Stimulated activated CD4-positive, alpha-beta T cell treated with anti-CD3 and anti-CD28 coated beads, Interleukin-15, amount 100 ng/mL, for 1 hour (primary cell): Measurements from ENCODE around the gene RETREG1.
"Not testable (repeated sequence)": the region's sequence is repeated elsewhere in the genome, so short reads cannot be mapped to it uniquely, and the experiment has no call there.

ENCODE experiments used
- DNase-seq, 2 donors: peaks; one replicate each; pipeline ENCODE4 v3.0.0-alpha.2; 2020; ENCODE audit warnings: low read depth in 1 of 2, low spot score in 1 of 2

The RETREG1 gene, protein sequence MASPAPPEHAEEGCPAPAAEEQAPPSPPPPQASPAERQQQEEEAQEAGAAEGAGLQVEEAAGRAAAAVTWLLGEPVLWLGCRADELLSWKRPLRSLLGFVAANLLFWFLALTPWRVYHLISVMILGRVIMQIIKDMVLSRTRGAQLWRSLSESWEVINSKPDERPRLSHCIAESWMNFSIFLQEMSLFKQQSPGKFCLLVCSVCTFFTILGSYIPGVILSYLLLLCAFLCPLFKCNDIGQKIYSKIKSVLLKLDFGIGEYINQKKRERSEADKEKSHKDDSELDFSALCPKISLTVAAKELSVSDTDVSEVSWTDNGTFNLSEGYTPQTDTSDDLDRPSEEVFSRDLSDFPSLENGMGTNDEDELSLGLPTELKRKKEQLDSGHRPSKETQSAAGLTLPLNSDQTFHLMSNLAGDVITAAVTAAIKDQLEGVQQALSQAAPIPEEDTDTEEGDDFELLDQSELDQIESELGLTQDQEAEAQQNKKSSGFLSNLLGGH

GRCh38 chr5:16616536-16617273 is at the start of gene RETREG1:
Gene RETREG1, minus strand, starts transcription at chr5:16616997. Its CDS starts 26 bp downstream, at chr5:16616971.
- peak; percentile 74 to 79 for DNase-seq

GRCh38 chr5:16666130-16666882 is 49.5 kb upstream of the RETREG1 start:
- no peak for DNase-seq

DNA sequence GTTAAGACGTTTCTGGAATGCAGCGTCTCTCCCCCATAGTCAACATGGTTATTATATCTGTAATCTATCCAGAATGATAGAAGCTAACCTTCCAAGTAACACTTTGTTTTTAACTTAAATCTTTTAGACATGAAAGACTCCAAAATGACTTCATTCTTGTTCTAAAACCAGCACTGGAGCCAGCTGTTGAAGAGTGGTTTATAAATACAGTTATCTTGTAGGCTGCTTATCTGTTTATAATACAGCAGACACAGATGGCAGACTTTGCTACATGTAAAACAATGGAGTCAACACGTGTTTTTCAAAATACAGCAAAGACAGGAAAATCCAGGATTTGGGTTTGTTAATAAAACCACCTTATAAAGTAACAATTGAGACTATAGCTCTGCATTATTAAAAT is 48.8 kb upstream of the RETREG1 start:
- no peak for DNase-seq

GRCh38 chr5:16664368-16664767 is 47.6 kb upstream of the RETREG1 start:
- DNase-seq, result no peak

DNA sequence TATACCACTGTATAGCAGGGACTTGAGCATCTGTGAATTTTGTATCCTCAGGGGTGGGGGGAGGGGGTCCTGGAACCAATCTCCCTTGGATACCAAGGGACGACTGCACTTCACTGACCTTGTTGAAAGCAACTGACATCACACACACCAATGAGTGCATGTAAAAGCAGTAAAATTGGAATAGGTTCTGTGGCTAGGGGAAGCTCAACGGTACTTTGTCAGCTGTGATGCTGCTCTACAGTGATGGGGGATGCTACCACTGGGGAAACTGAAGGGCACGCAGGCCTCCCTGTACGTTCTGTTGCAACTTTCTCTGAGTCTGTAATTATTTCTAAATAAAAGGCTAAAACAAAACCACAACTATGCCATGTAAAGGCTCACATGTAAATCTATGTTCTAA is 47.0 kb upstream of the RETREG1 start:
- DNase-seq, result no peak

DNA sequence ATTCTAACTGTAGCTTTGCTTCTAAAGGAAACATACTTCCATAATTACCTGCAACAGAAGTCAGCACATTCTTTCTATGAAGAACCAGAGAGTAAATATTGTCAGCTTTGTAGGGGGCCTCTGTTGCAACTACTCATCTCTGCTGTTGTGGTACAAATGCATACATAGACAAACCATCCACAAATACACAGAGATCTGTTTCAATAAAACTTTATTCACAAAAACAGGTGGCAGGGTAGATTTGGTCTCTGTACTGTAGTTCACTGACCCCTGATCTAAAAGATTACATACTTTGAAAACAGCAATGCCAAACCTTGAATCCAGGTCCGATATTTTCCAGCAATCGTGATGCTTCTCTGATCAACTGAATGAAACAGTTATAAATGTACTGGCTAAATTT is 44.9 kb upstream of the RETREG1 start:
- DNase-seq, result no peak

- DNase-seq, result no peak
Observed at GRCh38 chr5:16660982-16661381, 44.2 kb upstream of the RETREG1 start.

GRCh38 chr5:16659536-16659935 is 42.7 kb upstream of the RETREG1 start:
- DNase-seq, result no peak

DNA sequence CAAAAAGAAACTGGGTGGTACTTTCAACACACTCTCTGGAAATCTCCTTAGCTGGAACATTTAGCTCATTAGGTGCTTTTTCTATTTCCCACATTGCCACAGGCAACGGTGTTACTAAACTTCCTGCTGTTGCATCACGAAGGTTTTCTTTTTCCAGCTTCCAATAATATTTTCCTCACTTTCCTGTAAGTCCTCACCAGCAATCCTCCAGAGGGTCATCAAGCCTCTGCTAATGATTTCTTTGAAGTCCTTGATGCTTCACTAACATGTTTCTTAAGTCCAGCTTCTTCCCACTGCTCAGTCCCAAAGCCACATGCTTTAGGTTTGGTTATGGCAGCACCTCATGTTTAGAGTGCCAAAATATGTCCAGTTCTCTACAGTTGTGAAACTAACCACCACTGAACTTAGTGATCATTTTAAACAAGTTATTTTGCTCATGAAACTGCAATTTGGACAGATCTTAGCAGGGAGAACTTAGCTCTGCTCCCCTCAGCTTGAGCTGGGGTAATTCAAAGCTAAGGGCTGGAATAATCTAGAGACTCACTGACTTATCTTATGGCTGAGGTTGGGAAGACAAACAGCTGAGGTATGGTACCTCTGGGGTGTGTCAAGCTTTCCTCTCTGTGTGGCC is 39.9 kb upstream of the RETREG1 start:
- no peak for DNase-seq

GRCh38 chr5:16654647-16655334 is 38.0 kb upstream of the RETREG1 start:
- DNase-seq, result no peak

DNA sequence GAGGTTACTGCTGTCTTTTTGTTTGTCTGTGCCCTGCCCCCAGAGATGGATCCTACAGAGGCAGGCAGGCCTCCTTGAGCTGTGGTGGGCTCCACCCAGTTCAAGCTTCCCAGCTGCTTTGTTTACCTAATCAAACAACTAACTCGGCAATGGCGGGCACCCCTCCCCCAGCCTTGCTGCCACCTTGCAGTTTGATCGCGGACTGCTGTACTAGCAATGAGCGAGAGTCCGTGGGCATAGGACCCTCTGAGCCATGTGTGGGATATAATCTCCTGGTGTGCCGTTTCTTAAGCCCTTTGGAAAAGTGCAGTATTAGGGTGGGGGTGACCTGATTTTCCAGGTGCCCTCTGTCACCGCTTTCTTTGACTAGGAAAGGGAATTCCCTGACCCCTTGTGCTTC is 31.9 kb upstream of the RETREG1 start:
- DNase-seq, result not testable (repeated sequence)

DNA sequence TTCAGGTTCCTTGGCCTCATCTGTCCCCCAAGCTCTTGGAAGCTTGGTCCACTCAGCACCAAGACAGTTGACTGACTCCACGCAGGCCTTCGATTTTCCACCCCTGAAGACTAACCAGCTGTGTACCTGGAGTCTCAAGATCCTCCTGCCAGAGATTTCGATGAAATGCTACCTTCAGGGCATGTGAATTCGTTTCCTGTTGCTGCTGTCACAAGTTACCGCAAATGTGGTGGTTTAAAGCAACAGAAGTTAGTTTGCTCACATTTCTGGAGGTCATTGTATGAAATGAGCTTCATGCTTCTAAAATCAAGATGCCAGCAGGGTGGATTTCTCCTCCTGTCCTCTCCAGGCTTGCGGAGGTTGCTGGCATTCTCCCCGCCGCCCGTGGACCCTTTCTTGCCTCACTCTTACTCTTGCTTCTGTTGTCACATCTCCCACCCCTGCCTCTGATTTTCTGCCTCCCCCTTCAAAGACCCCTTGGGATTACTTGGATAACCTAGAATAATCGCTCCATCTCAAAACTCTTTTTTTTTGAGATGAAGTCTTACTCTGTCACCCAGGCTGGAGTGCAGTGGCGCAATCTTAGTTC is 27.6 kb upstream of the RETREG1 start:
- no peak for DNase-seq

GRCh38 chr5:16642867-16643266 is 26.1 kb upstream of the RETREG1 start:
- DNase-seq, result no peak

DNA sequence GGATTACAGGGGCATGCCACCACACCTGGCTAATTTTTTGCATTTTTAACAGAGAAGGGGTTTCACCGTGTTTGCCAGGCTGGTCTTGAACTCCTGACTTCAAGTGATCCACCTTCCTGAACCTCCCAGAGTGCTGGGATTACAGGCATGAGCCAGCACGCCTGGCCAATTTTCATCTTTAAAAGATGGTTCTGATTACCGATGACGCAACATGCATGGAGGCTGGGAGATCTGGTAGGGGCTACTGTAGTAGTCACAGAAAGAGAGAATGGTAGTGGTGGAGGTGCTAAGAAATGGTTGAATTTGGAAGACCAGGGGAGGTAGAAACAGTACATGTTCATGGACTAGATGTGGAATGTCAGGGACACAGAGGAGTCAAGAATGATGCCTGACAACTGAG is 22.4 kb upstream of the RETREG1 start:
- DNase-seq, result no peak

DNA sequence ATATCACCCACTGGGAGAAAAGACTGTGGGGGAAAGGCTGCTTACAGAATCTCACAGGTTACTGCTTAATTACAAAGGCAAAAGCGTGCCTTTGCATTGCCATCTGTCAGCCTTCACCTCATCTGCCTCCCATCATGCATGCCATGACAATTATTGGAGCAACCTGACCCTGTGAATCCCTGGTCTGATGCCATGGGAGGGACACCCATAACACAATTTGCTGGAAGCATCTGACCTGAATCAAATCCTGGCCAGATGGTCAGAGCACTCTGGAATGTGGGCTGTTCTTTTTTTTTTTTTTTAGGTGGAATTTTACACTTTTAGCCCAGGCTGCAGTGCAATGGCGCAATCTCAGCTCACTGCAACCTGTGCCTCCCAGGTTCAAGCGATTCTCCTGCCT is 11.6 kb upstream of the RETREG1 start:
- no peak for DNase-seq

DNA sequence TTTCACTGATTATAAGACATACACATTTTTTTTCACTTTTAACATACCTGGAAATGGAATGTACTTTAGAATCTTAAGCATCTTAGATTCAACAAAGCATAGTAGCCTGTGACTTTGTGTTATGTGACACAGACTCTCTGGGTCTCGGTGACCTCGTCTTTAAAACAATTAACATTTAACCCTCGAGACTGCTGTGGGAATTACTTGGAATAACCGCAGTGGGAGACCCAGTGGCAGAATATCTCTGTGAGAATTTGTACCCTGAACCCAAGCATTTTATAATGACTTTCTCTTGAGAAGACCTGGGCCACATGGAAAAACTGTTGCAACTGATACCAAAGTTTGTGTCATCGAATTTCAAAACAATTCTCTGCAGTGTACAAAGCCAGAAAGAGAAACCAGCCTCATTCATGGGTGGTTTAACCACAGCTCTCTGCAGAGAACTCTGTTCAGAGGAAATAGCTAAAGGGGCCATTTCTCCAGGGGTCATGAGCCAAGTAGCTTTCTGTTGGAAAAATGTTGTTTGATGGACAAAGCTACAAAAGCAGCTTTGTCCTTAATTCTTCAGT is 10.0 kb upstream of the RETREG1 start:
- DNase-seq, result no peak

GRCh38 chr5:16625096-16625495 is 8.3 kb upstream of the RETREG1 start:
- no peak for DNase-seq

GRCh38 chr5:16619136-16619535 is 2.3 kb upstream of the RETREG1 start:
- no peak for DNase-seq

DNA sequence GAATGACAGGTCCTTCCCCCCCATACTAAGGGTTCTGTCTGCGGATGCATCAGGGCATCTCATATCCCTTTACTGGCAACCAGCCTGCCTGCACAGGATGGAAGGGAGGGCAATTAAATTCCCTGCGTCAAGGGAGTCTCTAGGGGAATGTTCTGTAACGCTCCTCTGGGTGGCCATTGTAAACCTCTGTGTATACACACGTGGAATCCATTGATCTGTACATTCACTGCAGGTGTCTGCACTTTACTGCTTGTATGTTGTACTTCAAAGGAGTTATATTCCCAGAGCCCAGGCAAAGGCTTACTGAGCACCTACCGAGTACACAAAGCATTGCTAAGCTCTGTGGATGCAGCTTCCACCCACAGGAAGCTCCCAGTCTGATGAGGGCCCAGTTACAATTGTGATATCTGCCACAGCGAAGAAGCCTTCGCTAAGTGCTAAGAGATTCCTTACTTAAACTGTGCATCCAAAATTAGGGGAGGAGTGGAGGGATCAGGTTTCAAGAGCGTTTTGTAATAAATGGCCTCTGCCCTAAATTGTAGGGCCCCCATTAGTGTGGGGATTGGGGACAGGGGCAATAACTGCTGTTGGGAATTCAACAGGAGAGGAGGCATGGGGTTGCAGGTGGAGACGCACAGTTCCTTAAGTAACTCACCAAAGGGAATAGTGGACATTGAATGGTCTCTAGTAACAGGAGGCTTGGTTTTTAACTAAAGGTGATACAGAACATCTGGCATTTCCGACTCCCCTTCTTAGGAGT is 1.5 kb upstream of the RETREG1 start:
- no peak for DNase-seq
